Endothelial cell of umbilical vein (primary cell): Measurements from ENCODE around the gene GPLD1. TPM values are rescaled to one million over a fixed set of nuclear protein-coding genes. Genes with fewer than 3 reads are reported as not detected.

Experiments used
- BruUV-seq: library from RNA; stranded (reverse); fragments of 400-500 nt; replicated peaks from 2 replicates; lab custom pipeline; 2021; lab: Mats Ljungman, UMichigan
- CTCF ChIA-PET: fragments of 300-600, 350-600 bp; sonication (Branson Sonifier 250); formaldehyde crosslinking; loops from one replicate; lab custom pipeline; 2021; ENCODE audit warnings: antibody characterized with exemption, inconsistent platforms; lab: Charles Lee
- POLR2A ChIA-PET: fragments of 300-600, 350-600 bp; sonication (Branson Sonifier 250); formaldehyde crosslinking; loops from one replicate; lab custom pipeline; 2021; ENCODE audit warnings: antibody characterized with exemption, inconsistent platforms; lab: Charles Lee
- DNase-seq: peaks from one replicate; pipeline ENCODE4 v3.0.0-alpha.2; 2011; ENCODE audit warnings: low read depth, low spot score
- FAIRE-seq: peaks from 2 replicates; lab custom pipeline; 2011; peaks lifted over from hg19 to GRCh38; lab: Jason Lieb, UNC
- H2AFZ ChIP-seq: 2 replicates; pipeline ENCODE4 v1.6.0; 2012; ENCODE audit warnings: low read depth, low read length, control low read depth, inconsistent platforms
- H3K27ac ChIP-seq: 2 replicates; pipeline ENCODE4 v1.5.1; 2011; ENCODE audit warnings: low read depth, mild to moderate bottlenecking, control low read depth, low read length, moderate library complexity; ENCODE audit not compliant: insufficient read depth
- H3K27me3 ChIP-seq, 2 experiments: 2 replicates each; pipeline versions ENCODE4 v1.6.0 to v1.6.1; 2011; ENCODE audit warnings: low read length in 2 of 2, mixed read lengths in 1 of 2; ENCODE audit not compliant: control insufficient read depth in 2 of 2, insufficient read depth in 2 of 2
- H3K36me3 ChIP-seq, 2 experiments: 2 replicates in 1 of 2; 3 replicates in 1 of 2; pipeline ENCODE4 v1.5.1; 2011; ENCODE audit warnings: low read length in 2 of 2, mild to moderate bottlenecking in 1 of 2, moderate library complexity in 1 of 2; ENCODE audit not compliant: control insufficient read depth in 2 of 2, insufficient read depth in 2 of 2; ENCODE audit errors: extremely low read depth in 1 of 2
- H3K4me1 ChIP-seq: 3 replicates; pipeline ENCODE4 v1.5.1; 2011; ENCODE audit warnings: mild to moderate bottlenecking, low read length; ENCODE audit not compliant: control insufficient read depth, insufficient read depth; ENCODE audit errors: extremely low read depth
- H3K4me2 ChIP-seq: 2 replicates; pipeline ENCODE4 v1.6.1; 2011; ENCODE audit warnings: low read length, control low read depth, mixed read lengths; ENCODE audit not compliant: insufficient read depth
- H3K4me3 ChIP-seq, 3 experiments: fragments of 200-600 bp in 1 of 3; sonication (generic), shearing (Covaris generic) in 1 of 3; replicated peaks in 1 of 3; 2 replicates each; pipeline ENCODE4 v1.5.1; 2011 to 2016; ENCODE audit warnings: control low read depth in 3 of 3, low read length in 3 of 3, mild to moderate bottlenecking in 2 of 3, inconsistent platforms in 1 of 3, low read depth in 1 of 3, moderate library complexity in 1 of 3; ENCODE audit not compliant: insufficient read depth in 1 of 3
- H3K79me2 ChIP-seq: 2 replicates; pipeline ENCODE4 v1.6.0; 2012; ENCODE audit warnings: low read length, inconsistent platforms; ENCODE audit not compliant: control insufficient read depth, insufficient read depth
- H3K9ac ChIP-seq: replicated peaks from 2 replicates; pipeline ENCODE3; 2011; ENCODE audit warnings: low read length, control low read depth; ENCODE audit not compliant: insufficient read depth; ENCODE audit errors: extremely low read depth
- H3K9me1 ChIP-seq: replicated peaks from 3 replicates; pipeline ENCODE4 v1.6.0; 2011; ENCODE audit warnings: mild to moderate bottlenecking, low read length; ENCODE audit not compliant: control insufficient read depth, insufficient read depth; ENCODE audit errors: extremely low read depth
- H3K9me3 ChIP-seq: replicated peaks from 2 replicates; pipeline ENCODE4 v1.5.1; 2012; ENCODE audit warnings: low read length, inconsistent platforms; ENCODE audit not compliant: control insufficient read depth, insufficient read depth
- H4K20me1 ChIP-seq: replicated peaks from 2 replicates; pipeline ENCODE3; 2011; ENCODE audit warnings: mild to moderate bottlenecking, low read length; ENCODE audit not compliant: control insufficient read depth, insufficient read depth; ENCODE audit errors: extremely low read depth
- dilution Hi-C: fragments of 300-500 bp; cut with MboI; formaldehyde crosslinking; loops from one replicate; pipeline ENCODE4 v1.15.0; 2019; ENCODE audit warnings: low sequenced_read_pairs; ENCODE audit not compliant: extremely low pct_ligation_motif_present
- intact Hi-C: fragments of 100-400 bp; cut with micrococcal nuclease; formaldehyde crosslinking; loops from one replicate; pipeline ENCODE4 v1.10.0; 2022
- polyA plus RNA-seq, 4 experiments: library from polyadenylated mRNA; depleted of rRNA in 3 of 4; stranded (reverse) in 3 of 4; unstranded in 1 of 4; fragments of >200 nt; gene quantifications; 2 replicates each; pipeline versions ENCODE4 v1.2.1 to v1.2.3, GENCODE V29; 2011 to 2012; ENCODE audit warnings: missing spikeins in 1 of 4
- total RNA-seq: library from RNA; stranded (reverse); gene quantifications from 2 replicates; pipeline ENCODE4 v1.2.3, GENCODE V29; 2021
- TF ChIP-seq, protein P1 (sequence below): IDR thresholded peaks from 2 replicates; pipeline ENCODE4 v1.6.1; 2011; ENCODE audit not compliant: insufficient read depth, insufficient read length
- TF ChIP-seq, protein P2 (sequence below), 2 donors: IDR thresholded peaks; 1 replicate in 1 of 2; 2 replicates in 1 of 2; pipeline ENCODE4 v1.5.1; 2011; ENCODE audit warnings: low read length in 2 of 2, mild to moderate bottlenecking in 2 of 2, moderate library complexity in 2 of 2, control low read depth in 1 of 2, inconsistent platforms in 1 of 2, low read depth in 1 of 2; ENCODE audit not compliant: insufficient read depth in 1 of 2; ENCODE audit errors: extremely low read depth in 1 of 2

Gene GPLD1
- total and polyA plus RNA-seq, 2 donors (not counting 3 experiments of a cell fraction or from before 2014, with no cell fraction given) = 0.03 to 0.53 TPM

DNA sequence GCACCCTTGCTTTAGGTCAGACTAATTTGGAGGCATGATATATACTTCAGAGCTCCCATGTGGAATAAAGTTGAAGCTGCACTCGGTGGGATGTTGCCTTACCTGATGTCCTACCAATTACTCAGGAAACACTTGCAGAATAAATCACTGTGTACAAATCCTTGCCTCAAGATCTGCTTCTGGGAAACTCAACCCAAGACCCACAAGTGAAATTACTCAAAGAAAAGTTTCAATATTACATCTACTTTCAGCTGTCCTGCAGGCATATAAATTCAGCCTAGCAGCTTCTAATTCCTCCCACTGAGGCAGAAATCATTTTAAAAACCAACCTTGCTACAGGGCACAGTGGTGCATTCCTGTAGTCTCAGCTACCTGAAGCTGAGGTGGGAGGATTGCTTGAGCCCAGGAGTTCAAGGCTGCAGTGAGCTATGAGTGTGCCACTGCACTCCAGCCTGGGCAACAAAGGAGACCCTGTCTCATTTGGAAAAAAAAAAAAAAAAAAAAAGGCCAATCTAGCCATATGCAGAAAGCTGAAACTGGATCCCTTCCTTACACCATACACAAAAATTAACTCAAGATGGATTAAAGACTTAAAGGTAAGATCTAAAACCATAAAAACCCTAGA, 110.8 kb downstream of the GPLD1 start:
- H3K27ac ChIP-seq = no peak overlapping the region
- H3K4me2 ChIP-seq = no peak overlapping the region
- no peaks in the 10 kb centered on the region for H3K9me3 ChIP-seq
- H3K4me1 ChIP-seq = no peaks in the 10 kb centered on the region
- no peak overlapping the region for H3K4me3 ChIP-seq
- H4K20me1 ChIP-seq = no peaks in the 10 kb centered on the region
- TF ChIP-seq, protein P1, sequence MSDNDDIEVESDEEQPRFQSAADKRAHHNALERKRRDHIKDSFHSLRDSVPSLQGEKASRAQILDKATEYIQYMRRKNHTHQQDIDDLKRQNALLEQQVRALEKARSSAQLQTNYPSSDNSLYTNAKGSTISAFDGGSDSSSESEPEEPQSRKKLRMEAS = no peak
- TF ChIP-seq, protein P2, sequence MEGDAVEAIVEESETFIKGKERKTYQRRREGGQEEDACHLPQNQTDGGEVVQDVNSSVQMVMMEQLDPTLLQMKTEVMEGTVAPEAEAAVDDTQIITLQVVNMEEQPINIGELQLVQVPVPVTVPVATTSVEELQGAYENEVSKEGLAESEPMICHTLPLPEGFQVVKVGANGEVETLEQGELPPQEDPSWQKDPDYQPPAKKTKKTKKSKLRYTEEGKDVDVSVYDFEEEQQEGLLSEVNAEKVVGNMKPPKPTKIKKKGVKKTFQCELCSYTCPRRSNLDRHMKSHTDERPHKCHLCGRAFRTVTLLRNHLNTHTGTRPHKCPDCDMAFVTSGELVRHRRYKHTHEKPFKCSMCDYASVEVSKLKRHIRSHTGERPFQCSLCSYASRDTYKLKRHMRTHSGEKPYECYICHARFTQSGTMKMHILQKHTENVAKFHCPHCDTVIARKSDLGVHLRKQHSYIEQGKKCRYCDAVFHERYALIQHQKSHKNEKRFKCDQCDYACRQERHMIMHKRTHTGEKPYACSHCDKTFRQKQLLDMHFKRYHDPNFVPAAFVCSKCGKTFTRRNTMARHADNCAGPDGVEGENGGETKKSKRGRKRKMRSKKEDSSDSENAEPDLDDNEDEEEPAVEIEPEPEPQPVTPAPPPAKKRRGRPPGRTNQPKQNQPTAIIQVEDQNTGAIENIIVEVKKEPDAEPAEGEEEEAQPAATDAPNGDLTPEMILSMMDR (IDR thresholded peaks at IDR 0.05; ENCODE audit: extremely low read depth in 1 of 2, insufficient read depth in 1 of 2, low read depth in 1 of 2, low read length in 2 of 2) = no peak
- ChIA-PET CTCF (interaction anchor here (0.6 kb wide), 2 partner anchors 146 to 1371 kb away, joined by 3 to 5 read pairs; no protein-coding TSS in a partner anchor), POLR2A (no interaction called here)
- intact Hi-C loops = no loop called here
- no peak for FAIRE-seq
- dilution Hi-C loops = no loop called here
- BruUV-seq = no TSS peak
- no peaks in the 10 kb centered on the region for H3K9me1 ChIP-seq
- H3K27me3 ChIP-seq = no peaks in the 10 kb centered on the region
- H3K36me3 ChIP-seq = no peaks in the 10 kb centered on the region
- H3K9ac ChIP-seq = no peak overlapping the region
- H3K79me2 ChIP-seq = no peaks in the 10 kb centered on the region
- no peak overlapping the region for H2AFZ ChIP-seq
- no peak for DNase-seq

Other genes starting within 250 kb of the GPLD1 start
- gene DCDC2, start 131.5 kb downstream of the GPLD1 start, total RNA-seq = not detected in 2 replicates
- not detected in 2 replicates for gene DCDC2, start 131.5 kb downstream of the GPLD1 start, polyA plus RNA-seq
- 17.2 and 21.1 TPM in 2 replicates for gene MRS2, start 86.6 kb downstream of the GPLD1 start, total RNA-seq
- gene MRS2, start 86.6 kb downstream of the GPLD1 start, polyA plus RNA-seq = 11.6 and 12.1 TPM in 2 replicates
- gene ALDH5A1, start 5.4 kb upstream of the GPLD1 start, total RNA-seq = 1.1 and 1.8 TPM in 2 replicates
- 0.49 and 0.51 TPM in 2 replicates for gene ALDH5A1, start 5.4 kb upstream of the GPLD1 start, polyA plus RNA-seq
- 0.07 TPM in 2 replicates for gene KIAA0319, start 156.6 kb upstream of the GPLD1 start, total RNA-seq
- 0.02 and 0.04 TPM in 2 replicates for gene KIAA0319, start 156.6 kb upstream of the GPLD1 start, polyA plus RNA-seq
- gene TDP2, start 177.3 kb upstream of the GPLD1 start, total RNA-seq = 35.3 and 39.2 TPM in 2 replicates
- gene TDP2, start 177.3 kb upstream of the GPLD1 start, polyA plus RNA-seq = 9.9 and 13.7 TPM in 2 replicates
- gene ACOT13, start 177.5 kb upstream of the GPLD1 start, total RNA-seq = 15.3 and 24.1 TPM in 2 replicates
- 7.5 and 7.7 TPM in 2 replicates for gene ACOT13, start 177.5 kb upstream of the GPLD1 start, polyA plus RNA-seq
- 121 and 129 TPM in 2 replicates for gene C6orf62, start 229.6 kb upstream of the GPLD1 start, total RNA-seq
- 34.7 and 36.5 TPM in 2 replicates for gene C6orf62, start 229.6 kb upstream of the GPLD1 start, polyA plus RNA-seq